NCI-H2196 (cell line): Measurements from ENCODE around the gene RNASE8.

Source experiments
- DNase-seq: peaks from one replicate; lab custom pipeline; 2025; ENCODE audit not compliant: unreplicated experiment; lab: John Stamatoyannopoulos, UW

RNASE8 gene

GRCh38 chr14:21050597-21050996 lies 7.0 kb upstream of the RNASE8 start:
- DNase-seq, result no peak

- no peak for DNase-seq
Measured at GRCh38 chr14:21053184-21054122, 4.2 kb upstream of the RNASE8 start.

GRCh38 chr14:21054123-21054767 lies 3.4 kb upstream of the RNASE8 start:
- DNase-seq, result no peak

- DNase-seq, result no peak
Measured at GRCh38 chr14:21054768-21055145, 2.9 kb upstream of the RNASE8 start.

- no peak for DNase-seq
Measured at GRCh38 chr14:21055432-21056117, 2.0 kb upstream of the RNASE8 start.

- no peak for DNase-seq
Measured at GRCh38 chr14:21056520-21057163, 980 bp upstream of the RNASE8 start.

- DNase-seq, result no peak
Measured at GRCh38 chr14:21058903-21059302, 1.3 kb downstream of the RNASE8 start.

- no peak for DNase-seq
Measured at GRCh38 chr14:21059842-21060613, 2.4 kb downstream of the RNASE8 start.

GRCh38 chr14:21060614-21061346 lies 3.2 kb downstream of the RNASE8 start:
- DNase-seq, result no peak

- no peak for DNase-seq
Measured at GRCh38 chr14:21061347-21061668, 3.7 kb downstream of the RNASE8 start.

GRCh38 chr14:21063479-21063878 lies 5.9 kb downstream of the RNASE8 start:
- no peak for DNase-seq

GRCh38 chr14:21066882-21067502 lies 9.4 kb downstream of the RNASE8 start:
- DNase-seq, result peak; percentile 28

GRCh38 chr14:21068521-21069387 lies 11.1 kb downstream of the RNASE8 start:
- peak; percentile 82 for DNase-seq

- DNase-seq, result peak; percentile 32
Measured at GRCh38 chr14:21069388-21070082, 11.9 kb downstream of the RNASE8 start.

- peak; percentile 68 for DNase-seq
Measured at GRCh38 chr14:21070083-21070609, 12.5 kb downstream of the RNASE8 start, which contains the start of gene ARHGEF40. TSS of gene ARHGEF40 (plus strand) at chr14:21070304. CDS start at chr14:21070397, 93 bp downstream.

- DNase-seq, result peak; percentile 42
Measured at GRCh38 chr14:21070610-21071224, 13.1 kb downstream of the RNASE8 start.
